GM12872 (cell line): ENCODE results near the gene ZNF337.

Experiments used
- TF ChIP-seq, protein P1 (sequence below): IDR thresholded peaks from 3 replicates; pipeline ENCODE4 v1.5.1; 2011; ENCODE audit warnings: low read depth, mild to moderate bottlenecking, low read length, moderate library complexity; ENCODE audit not compliant: insufficient read depth

ZNF337 gene

DNA sequence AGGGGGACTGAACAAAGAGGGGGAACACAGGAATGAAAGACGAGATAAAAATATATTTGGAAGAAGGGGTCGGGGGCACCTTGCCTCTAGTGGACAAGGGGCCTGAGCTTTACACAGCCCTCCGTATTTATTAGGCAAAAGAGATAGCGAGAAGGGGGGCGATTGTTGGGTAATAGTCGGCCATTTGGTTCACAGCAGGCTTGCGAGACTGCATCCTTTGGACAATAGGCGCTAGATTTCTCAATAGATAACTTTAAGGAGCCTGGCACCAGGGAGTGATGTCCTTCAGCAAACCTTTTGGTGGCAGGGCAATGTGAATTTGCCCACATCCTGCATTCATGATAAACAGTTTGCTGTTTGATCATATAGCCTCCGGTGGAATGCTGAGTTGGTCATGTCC, 69.9 kb downstream of the ZNF337 start:
- TF ChIP-seq, protein P1, sequence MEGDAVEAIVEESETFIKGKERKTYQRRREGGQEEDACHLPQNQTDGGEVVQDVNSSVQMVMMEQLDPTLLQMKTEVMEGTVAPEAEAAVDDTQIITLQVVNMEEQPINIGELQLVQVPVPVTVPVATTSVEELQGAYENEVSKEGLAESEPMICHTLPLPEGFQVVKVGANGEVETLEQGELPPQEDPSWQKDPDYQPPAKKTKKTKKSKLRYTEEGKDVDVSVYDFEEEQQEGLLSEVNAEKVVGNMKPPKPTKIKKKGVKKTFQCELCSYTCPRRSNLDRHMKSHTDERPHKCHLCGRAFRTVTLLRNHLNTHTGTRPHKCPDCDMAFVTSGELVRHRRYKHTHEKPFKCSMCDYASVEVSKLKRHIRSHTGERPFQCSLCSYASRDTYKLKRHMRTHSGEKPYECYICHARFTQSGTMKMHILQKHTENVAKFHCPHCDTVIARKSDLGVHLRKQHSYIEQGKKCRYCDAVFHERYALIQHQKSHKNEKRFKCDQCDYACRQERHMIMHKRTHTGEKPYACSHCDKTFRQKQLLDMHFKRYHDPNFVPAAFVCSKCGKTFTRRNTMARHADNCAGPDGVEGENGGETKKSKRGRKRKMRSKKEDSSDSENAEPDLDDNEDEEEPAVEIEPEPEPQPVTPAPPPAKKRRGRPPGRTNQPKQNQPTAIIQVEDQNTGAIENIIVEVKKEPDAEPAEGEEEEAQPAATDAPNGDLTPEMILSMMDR, result no peak

- TF ChIP-seq, protein P1, result no peak
These were observed 72.1 kb downstream of the ZNF337 start for GRCh38 chr20:25624500-25624939.
